SK-N-SH (cell line): ENCODE measurements around the gene CHPF. TPM values are rescaled to one million over a fixed set of nuclear protein-coding genes. Genes with fewer than 3 reads are reported as not detected.

ENCODE experiments used
- CTCF ChIA-PET: fragments of 300-600, 350-600 bp; formaldehyde crosslinking; extraction: SDS; loops from one replicate; lab custom pipeline; 2021; lab: Yijun Ruan, JAX
- POLR2A ChIA-PET: fragments of 350-600 bp; sonication (Branson Sonifier 250); formaldehyde crosslinking; extraction: SDS; loops from one replicate; lab custom pipeline; 2020; ENCODE audit warnings: antibody characterized with exemption, inconsistent platforms; lab: Yijun Ruan, JAX
- DNase-seq: peaks from one replicate; pipeline ENCODE4 v3.0.0; 2012
- H2AFZ ChIP-seq: fragments of 200-600 bp; sonication (generic); 2 replicates; pipeline ENCODE4 v1.8.1; 2016; ENCODE audit warnings: antibody characterized with exemption, mild to moderate bottlenecking, low read depth
- H3F3A ChIP-seq: fragments of 200-600 bp; sonication (generic); replicated peaks from 2 replicates; pipeline ENCODE3; 2016; ENCODE audit warnings: antibody characterized with exemption, mild to moderate bottlenecking; ENCODE audit not compliant: insufficient read depth
- H3K27ac ChIP-seq, 2 experiments: fragments of 200-500 bp in 1 of 2; fragments of 200-600 bp in 1 of 2; sonication (Bioruptor generic) in 1 of 2; sonication (generic), shearing (Covaris generic) in 1 of 2; 2 replicates each; pipeline versions ENCODE4 v1.5.1 to v1.6.1; 2014 to 2016; ENCODE audit warnings: low read depth in 2 of 2, inconsistent platforms in 1 of 2, low read length in 1 of 2, mild to moderate bottlenecking in 1 of 2, mixed read lengths in 1 of 2
- H3K27me3 ChIP-seq: fragments of 200-600 bp; sonication (generic), shearing (Covaris generic); 2 replicates; pipeline ENCODE4 v1.6.1; 2016; ENCODE audit warnings: mixed run types; ENCODE audit not compliant: insufficient read depth
- H3K36me3 ChIP-seq, 2 experiments: fragments of 200-500 bp in 1 of 2; fragments of 200-600 bp in 1 of 2; sonication (Bioruptor generic) in 1 of 2; sonication (generic) in 1 of 2; replicated peaks in 1 of 2; 2 replicates each; pipeline versions ENCODE3 to v1.5.1; 2014 to 2016; ENCODE audit warnings: low read length in 1 of 2, mild to moderate bottlenecking in 1 of 2; ENCODE audit not compliant: insufficient read depth in 2 of 2, control insufficient read depth in 1 of 2
- H3K4me1 ChIP-seq, 2 experiments: fragments of 200-500 bp in 1 of 2; fragments of 200-600 bp in 1 of 2; sonication (Bioruptor generic) in 1 of 2; sonication (generic), shearing (Covaris generic) in 1 of 2; 2 replicates each; pipeline versions ENCODE4 v1.5.1 to v1.6.1; 2014 to 2016; ENCODE audit warnings: low read depth in 1 of 2, low read length in 1 of 2, mixed run types in 1 of 2; ENCODE audit not compliant: insufficient read depth in 2 of 2, control insufficient read depth in 1 of 2
- H3K4me2 ChIP-seq: fragments of 200-600 bp; sonication (generic), shearing (Covaris generic); 2 replicates; pipeline ENCODE4 v1.6.1; 2017; ENCODE audit warnings: mixed run types
- H3K4me3 ChIP-seq, 2 experiments: fragments of 200-500 bp in 1 of 2; fragments of 200-600 bp in 1 of 2; sonication (Bioruptor generic) in 1 of 2; sonication (generic), shearing (Covaris generic) in 1 of 2; 2 replicates each; pipeline versions ENCODE4 v1.5.1 to v1.8.1; 2014 to 2016; ENCODE audit warnings: low read depth in 2 of 2, inconsistent platforms in 1 of 2, low read length in 1 of 2, mild to moderate bottlenecking in 1 of 2, mixed read lengths in 1 of 2, moderate library complexity in 1 of 2
- H3K79me2 ChIP-seq: fragments of 200-600 bp; sonication (generic); 2 replicates; pipeline ENCODE4 v1.8.1; 2017; ENCODE audit warnings: mild to moderate bottlenecking; ENCODE audit not compliant: insufficient read depth
- H3K9ac ChIP-seq: fragments of 200-600 bp; sonication (generic); 2 replicates; pipeline ENCODE4 v1.6.1; 2017; ENCODE audit warnings: mixed run types
- H3K9me2 ChIP-seq: fragments of 200-600 bp; sonication (generic); 2 replicates; pipeline ENCODE4 v1.6.1; 2017; ENCODE audit warnings: mixed run types
- H3K9me3 ChIP-seq: fragments of 200-600 bp; sonication (generic); 2 replicates; pipeline ENCODE4 v1.6.1; 2017; ENCODE audit warnings: mixed run types, mild to moderate bottlenecking, moderate library complexity
- H4K20me1 ChIP-seq: fragments of 200-600 bp; sonication (generic); 2 replicates; pipeline ENCODE4 v1.6.1; 2017; ENCODE audit warnings: mild to moderate bottlenecking, mixed run types; ENCODE audit not compliant: insufficient read depth
- EP300 ChIP-seq, 2 experiments: IDR thresholded peaks; 2 replicates each; pipeline versions ENCODE4 v1.4.0 to v1.6.1; 2012; ENCODE audit warnings: borderline replicate concordance in 1 of 2, low read depth in 1 of 2, low read length in 1 of 2
- FOXJ3 ChIP-seq: sonication (generic); formaldehyde crosslinking; IDR thresholded peaks from 2 replicates; pipeline ENCODE4 v1.5.1; 2020; ENCODE audit warnings: mild to moderate bottlenecking, missing genetic modification reagents
- FOXM1 ChIP-seq: IDR thresholded peaks from 2 replicates; pipeline ENCODE4 v1.4.0; 2012; ENCODE audit warnings: low read depth, mild to moderate bottlenecking
- GABPA ChIP-seq: IDR thresholded peaks from 2 replicates; pipeline ENCODE4 v1.4.0; 2012; ENCODE audit warnings: low read depth, mild to moderate bottlenecking
- GATA2 ChIP-seq: sonication (generic); formaldehyde crosslinking; IDR thresholded peaks from 2 replicates; pipeline ENCODE4 v1.5.0; 2020; ENCODE audit warnings: mild to moderate bottlenecking, missing genetic modification reagents
- MXI1 ChIP-seq: IDR thresholded peaks from 2 replicates; pipeline ENCODE4 v1.6.1; 2012; ENCODE audit warnings: mild to moderate bottlenecking, low read depth, low read length, improper control_type of control experiment
- POLR2AphosphoS5 ChIP-seq: IDR thresholded peaks from 2 replicates; pipeline ENCODE4 v1.6.1; 2012; ENCODE audit warnings: low read depth, low read length
- REST ChIP-seq: IDR thresholded peaks from 2 replicates; pipeline ENCODE4 v1.6.1; 2012; ENCODE audit warnings: mild to moderate bottlenecking, low read depth, low read length, moderate library complexity
- RXRA ChIP-seq: IDR thresholded peaks from 2 replicates; pipeline ENCODE4 v1.4.0; 2012; ENCODE audit warnings: low read depth, mild to moderate bottlenecking, borderline replicate concordance
- SIN3A ChIP-seq: IDR thresholded peaks from 2 replicates; pipeline ENCODE4 v1.6.1; 2012; ENCODE audit warnings: low read depth, mild to moderate bottlenecking, low read length, moderate library complexity, borderline replicate concordance
- SMC3 ChIP-seq: IDR thresholded peaks from 2 replicates; pipeline ENCODE4 v1.6.1; 2012; ENCODE audit warnings: low read depth, low read length, improper control_type of control experiment
- TCF12 ChIP-seq: IDR thresholded peaks from 2 replicates; pipeline ENCODE4 v1.4.0; 2012
- USF2 ChIP-seq: fragments of 150-350 bp; IDR thresholded peaks from 2 replicates; pipeline ENCODE4 v1.6.1; 2017; ENCODE audit warnings: antibody characterized with exemption, low read length, low read depth, borderline replicate concordance
- ZBTB33 ChIP-seq: IDR thresholded peaks from 2 replicates; pipeline ENCODE4 v1.4.0; 2012; ENCODE audit warnings: low read depth, borderline replicate concordance
- WGBS: methylation state at CpG from one replicate; pipeline ENCODE4 v1.1.6; 2017; ENCODE audit warnings: low lambda C conversion rate; 5-methylcytosine and 5-hydroxymethylcytosine counted together
- polyA plus RNA-seq, 3 experiments: library from polyadenylated mRNA; depleted of rRNA; stranded (reverse); fragments of >200 nt; gene quantifications; 2 replicates each; pipeline ENCODE4 v1.2.3, GENCODE V29; 2012
- TF ChIP-seq, protein P1 (sequence below): fragments of 150-350 bp; IDR thresholded peaks from 2 replicates; pipeline ENCODE4 v1.6.1; 2016; ENCODE audit warnings: mild to moderate bottlenecking, low read depth, low read length
- TF ChIP-seq, protein P2 (sequence below): IDR thresholded peaks from 2 replicates; pipeline ENCODE4 v1.4.0; 2012; ENCODE audit warnings: low read depth, borderline replicate concordance
- TF ChIP-seq, protein P3 (sequence below): IDR thresholded peaks from 2 replicates; pipeline ENCODE4; 2012

The CHPF gene
- polyA plus RNA-seq, 1 of the 3 experiments (the other 2 are of a cell fraction): 141 TPM

DNA sequence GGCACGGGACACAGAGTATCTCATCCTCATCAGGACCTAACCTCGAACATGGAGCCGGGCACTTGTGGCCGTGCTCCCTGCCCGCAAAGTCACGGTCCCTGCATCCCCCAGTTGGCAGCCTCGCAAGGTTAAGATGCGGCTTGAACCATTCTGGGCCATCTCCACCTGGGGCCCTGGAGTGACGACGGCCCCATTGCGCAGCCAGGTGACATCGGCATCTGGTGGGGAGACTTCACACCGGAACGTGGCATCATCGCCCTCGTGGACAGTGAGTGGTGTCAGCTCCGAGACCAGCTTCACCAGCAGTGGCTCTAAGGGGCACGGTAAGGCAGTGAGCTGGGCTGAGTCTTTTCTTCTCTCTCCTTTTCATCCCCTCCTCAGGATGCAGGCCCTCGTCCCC is 12.8 kb upstream of the CHPF start:
- H2AFZ ChIP-seq: no peak overlapping the region
- DNase-seq: no peak
- peaks cover 0 to 15% of the 10 kb centered on the region in 2 experiments; a peak in 1 of 4 replicates for H3K4me1 ChIP-seq
- no peaks in the 10 kb centered on the region for H3K9me3 ChIP-seq
- peaks cover 2% of the 10 kb centered on the region for H3F3A ChIP-seq
- no peak overlapping the region for H3K9ac ChIP-seq
- H3K79me2 ChIP-seq: no peaks in the 10 kb centered on the region
- no peaks in the 10 kb centered on the region for H3K27me3 ChIP-seq
- H3K4me3 ChIP-seq: no peak overlapping the region
- no peaks in the 10 kb centered on the region for H3K36me3 ChIP-seq
- TF ChIP-seq REST (no peak), POLR2AphosphoS5 (no peak)
- no peaks in the 10 kb centered on the region for H3K9me2 ChIP-seq
- no peaks in the 10 kb centered on the region for H4K20me1 ChIP-seq
- ChIA-PET CTCF (interaction anchor here (0.8 to 7.5 kb wide), 3 partner anchors 14 to 40 kb away, joined by 3 to 107 read pairs (median 9); partner anchors contain the start of genes CHPF, OBSL1 and TMEM198), POLR2A (no interaction called here)
- 96% methylated on average over 5 of the region's 19 CpGs for WGBS
- no peak overlapping the region for H3K27ac ChIP-seq
- H3K4me2 ChIP-seq: no peak overlapping the region

DNA sequence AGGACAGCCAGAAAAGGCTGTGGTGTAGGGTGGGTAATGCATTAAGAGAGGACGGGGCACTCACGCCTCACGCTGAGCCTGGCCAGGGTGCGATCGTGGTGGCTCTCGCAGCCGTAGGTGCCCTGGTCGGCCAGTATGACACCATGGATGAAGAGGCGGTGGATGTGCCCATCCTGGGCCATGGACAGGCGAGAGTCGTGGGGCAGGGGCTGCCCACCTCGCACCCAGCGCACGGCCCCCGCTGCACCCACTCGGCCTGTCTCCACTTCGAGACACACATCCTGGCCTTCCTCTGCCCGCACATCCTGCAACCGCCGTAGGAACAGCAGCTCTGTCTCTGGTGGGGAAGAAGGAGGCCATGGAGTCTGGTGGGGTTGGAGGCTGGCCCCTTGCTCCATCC is 12.3 kb upstream of the CHPF start:
- no peak overlapping the region for H3K4me2 ChIP-seq
- no peaks in the 10 kb centered on the region for H3K9me3 ChIP-seq
- H3K36me3 ChIP-seq: no peaks in the 10 kb centered on the region
- WGBS: 91% methylated on average over 20 of the region's 20 CpGs
- no peaks in the 10 kb centered on the region for H3K9me2 ChIP-seq
- H4K20me1 ChIP-seq: no peaks in the 10 kb centered on the region
- H3F3A ChIP-seq: no peaks in the 10 kb centered on the region
- ChIA-PET POLR2A (interaction anchor here (0.7 kb wide), 1 partner anchor 203 kb away, joined by 4 read pairs; no protein-coding TSS in a partner anchor), CTCF (interaction anchor here (0.8 to 7.5 kb wide), 7 partner anchors 12 to 87 kb away, joined by 3 to 107 read pairs (median 4); partner anchors contain the start of genes CHPF, OBSL1 and TMEM198)
- no peak overlapping the region for H3K4me3 ChIP-seq
- no peaks in the 10 kb centered on the region for H3K27me3 ChIP-seq
- no peak overlapping the region for H2AFZ ChIP-seq
- H3K9ac ChIP-seq: no peak overlapping the region
- H3K27ac ChIP-seq: no peak overlapping the region
- H3K79me2 ChIP-seq: no peaks in the 10 kb centered on the region
- H3K4me1 ChIP-seq: peaks cover 0 to 16% of the 10 kb centered on the region in 2 experiments; a peak in 1 of 4 replicates
- DNase-seq: no peak
- TF ChIP-seq FOXJ3 (CRISPR knock-in tag) (no peak), ZBTB33 (no peak), SIN3A (no peak), FOXM1 (no peak), GABPA (no peak), MXI1 (no peak), SMC3 (no peak), EP300 (IDR thresholded peaks at IDR 0.05; ENCODE audit: borderline replicate concordance in 1 of 2, low read depth in 1 of 2, low read length in 1 of 2) (no peak), GATA2 (CRISPR knock-in tag) (no peak), TCF12 (no peak), RXRA (no peak), USF2 (no peak)
- TF ChIP-seq, protein P1, sequence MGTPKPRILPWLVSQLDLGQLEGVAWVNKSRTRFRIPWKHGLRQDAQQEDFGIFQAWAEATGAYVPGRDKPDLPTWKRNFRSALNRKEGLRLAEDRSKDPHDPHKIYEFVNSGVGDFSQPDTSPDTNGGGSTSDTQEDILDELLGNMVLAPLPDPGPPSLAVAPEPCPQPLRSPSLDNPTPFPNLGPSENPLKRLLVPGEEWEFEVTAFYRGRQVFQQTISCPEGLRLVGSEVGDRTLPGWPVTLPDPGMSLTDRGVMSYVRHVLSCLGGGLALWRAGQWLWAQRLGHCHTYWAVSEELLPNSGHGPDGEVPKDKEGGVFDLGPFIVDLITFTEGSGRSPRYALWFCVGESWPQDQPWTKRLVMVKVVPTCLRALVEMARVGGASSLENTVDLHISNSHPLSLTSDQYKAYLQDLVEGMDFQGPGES: no peak
- TF ChIP-seq, protein P2, sequence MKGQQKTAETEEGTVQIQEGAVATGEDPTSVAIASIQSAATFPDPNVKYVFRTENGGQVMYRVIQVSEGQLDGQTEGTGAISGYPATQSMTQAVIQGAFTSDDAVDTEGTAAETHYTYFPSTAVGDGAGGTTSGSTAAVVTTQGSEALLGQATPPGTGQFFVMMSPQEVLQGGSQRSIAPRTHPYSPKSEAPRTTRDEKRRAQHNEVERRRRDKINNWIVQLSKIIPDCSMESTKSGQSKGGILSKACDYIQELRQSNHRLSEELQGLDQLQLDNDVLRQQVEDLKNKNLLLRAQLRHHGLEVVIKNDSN: no peak
- TF ChIP-seq, protein P3, sequence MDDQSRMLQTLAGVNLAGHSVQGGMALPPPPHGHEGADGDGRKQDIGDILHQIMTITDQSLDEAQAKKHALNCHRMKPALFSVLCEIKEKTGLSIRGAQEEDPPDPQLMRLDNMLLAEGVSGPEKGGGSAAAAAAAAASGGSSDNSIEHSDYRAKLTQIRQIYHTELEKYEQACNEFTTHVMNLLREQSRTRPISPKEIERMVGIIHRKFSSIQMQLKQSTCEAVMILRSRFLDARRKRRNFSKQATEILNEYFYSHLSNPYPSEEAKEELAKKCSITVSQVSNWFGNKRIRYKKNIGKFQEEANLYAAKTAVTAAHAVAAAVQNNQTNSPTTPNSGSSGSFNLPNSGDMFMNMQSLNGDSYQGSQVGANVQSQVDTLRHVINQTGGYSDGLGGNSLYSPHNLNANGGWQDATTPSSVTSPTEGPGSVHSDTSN: no peak
